Suprapubic skin (tissue), 4 donors: ENCODE measurements around the gene CDK11B. TPM values are rescaled to one million over a fixed set of nuclear protein-coding genes. Genes with fewer than 3 reads are reported as not detected.

Source experiments
- DNase-seq, 2 donors: peaks; one replicate each; pipeline ENCODE4 v3.0.0-alpha.2; 2019; ENCODE audit warnings: low spot score in 2 of 2
- H3K27ac ChIP-seq: fragments of 200-600 bp; sonication (generic); one replicate; pipeline ENCODE4 v1.5.1; 2019
- H3K27me3 ChIP-seq: fragments of 200-600 bp; sonication (generic); one replicate; pipeline ENCODE4 v1.5.1; 2019
- H3K36me3 ChIP-seq: fragments of 200-600 bp; sonication (generic); one replicate; pipeline ENCODE4 v1.5.1; 2019
- H3K4me1 ChIP-seq: fragments of 200-600 bp; sonication (generic); one replicate; pipeline ENCODE4 v1.5.1; 2019
- H3K4me3 ChIP-seq: fragments of 200-600 bp; sonication (generic); one replicate; pipeline ENCODE4 v1.5.1; 2019; ENCODE audit warnings: mild to moderate bottlenecking
- H3K9me3 ChIP-seq: fragments of 200-600 bp; sonication (generic); one replicate; pipeline ENCODE4 v1.5.1; 2019
- CTCF ChIP-seq, 2 donors: fragments of 200-600 bp in 1 of 2; fragments of 450-650 bp in 1 of 2; sonication (generic) in 1 of 2; IDR thresholded peaks; one replicate each; pipeline ENCODE4 v1.5.1; 2016 to 2019; ENCODE audit warnings: antibody characterized with exemption in 2 of 2, mild to moderate bottlenecking in 1 of 2, moderate library complexity in 1 of 2
- EP300 ChIP-seq: sonication (generic); formaldehyde crosslinking; IDR thresholded peaks from one replicate; pipeline ENCODE4 v1.6.1; 2017; ENCODE audit warnings: antibody characterized with exemption
- POLR2A ChIP-seq, 2 donors: fragments of 450-650 bp; IDR thresholded peaks; one replicate each; pipeline ENCODE4 v1.6.1; 2017; ENCODE audit warnings: antibody characterized with exemption in 2 of 2, mild to moderate bottlenecking in 2 of 2, moderate library complexity in 2 of 2
- POLR2AphosphoS5 ChIP-seq, 3 donors: sonication (generic); formaldehyde crosslinking; IDR thresholded peaks; one replicate each; pipeline ENCODE4 v1.6.1; 2017; ENCODE audit warnings: antibody characterized with exemption in 3 of 3
- WGBS: methylation state at CpG from one replicate; pipeline ENCODE4 v1.1.5; 2018; 5-methylcytosine and 5-hydroxymethylcytosine counted together
- total RNA-seq, 4 donors: library from RNA; depleted of rRNA; stranded (reverse); fragments of >200 nt; gene quantifications; one replicate each; pipeline ENCODE4 v1.1.0, GENCODE V29; 2016

The CDK11B gene
- total RNA-seq, 4 donors from 2014 or later, result 18.1 to 28.6 (median 23.3) TPM

GRCh38 chr1:1631782-1632420 is 26.9 kb downstream of the CDK11B start, which contains the start of gene MMP23B:
TSS of gene MMP23B (plus strand) at chr1:1632173. CDS start at chr1:1632219, 46 bp downstream.
- Histone ChIP-seq H3K9me3 (no peaks in the 10 kb centered on the region), H3K4me3 (peak within 1 kb of the TSS; percentile 33), H3K36me3 (peaks cover 11% of the 10 kb centered on the region), H3K27ac (peak within 1 kb of the TSS; percentile 57), H3K4me1 (peaks cover 51% of the 10 kb centered on the region), H3K27me3 (peaks cover 30% of the 10 kb centered on the region)
- TF ChIP-seq EP300, result no peak
- TF ChIP-seq POLR2A (IDR thresholded peaks at IDR 0.05), result no peak
- TF ChIP-seq CTCF (IDR thresholded peaks at IDR 0.05), result no peak
- TF ChIP-seq POLR2AphosphoS5 (IDR thresholded peaks at IDR 0.05), result no peak
- peak in 1 of 2 donors; percentile 73 for DNase-seq
- WGBS, result 0% methylated on average over 2 of the region's 48 CpGs

GRCh38 chr1:1630965-1631781 is 27.6 kb downstream of the CDK11B start:
- Histone ChIP-seq H3K27me3 (peaks cover 30% of the 10 kb centered on the region), H3K36me3 (peaks cover 4% of the 10 kb centered on the region), H3K4me3 (peak overlapping the region; percentile 33), H3K9me3 (no peaks in the 10 kb centered on the region), H3K4me1 (peaks cover 58% of the 10 kb centered on the region), H3K27ac (peak overlapping the region; percentile 57)
- peak in 1 of 2 donors; percentile 83 for DNase-seq
- TF ChIP-seq CTCF (IDR thresholded peaks at IDR 0.05), result no peak
- no peak for TF ChIP-seq POLR2A (IDR thresholded peaks at IDR 0.05)
- TF ChIP-seq POLR2AphosphoS5 (IDR thresholded peaks at IDR 0.05), result no peak
- TF ChIP-seq EP300, result no peak
- WGBS, result 7% methylated on average over 25 of the region's 79 CpGs

GRCh38 chr1:1630191-1630964 is 28.4 kb downstream of the CDK11B start:
- Histone ChIP-seq H3K27me3 (peaks cover 30% of the 10 kb centered on the region), H3K9me3 (no peaks in the 10 kb centered on the region), H3K4me1 (peaks cover 59% of the 10 kb centered on the region), H3K27ac (peak overlapping the region; percentile 57), H3K36me3 (peaks cover 4% of the 10 kb centered on the region), H3K4me3 (peak overlapping the region; percentile 33)
- peak; percentile 87 to 91 for DNase-seq
- TF ChIP-seq CTCF (IDR thresholded peaks at IDR 0.05), result no peak
- TF ChIP-seq POLR2A (IDR thresholded peaks at IDR 0.05), result peak in 1 of 2 donors; percentile 44
- 17% methylated on average over 6 of the region's 81 CpGs for whole genome bisulfite sequencing

GRCh38 chr1:1629430-1630190 is 29.2 kb downstream of the CDK11B start:
- peaks cover 30% of the 10 kb centered on the region for H3K27me3 ChIP-seq
- H3K4me1 ChIP-seq, result peaks cover 59% of the 10 kb centered on the region
- WGBS, result 52% methylated on average over 8 of the region's 48 CpGs
- peak in 1 of 2 donors; percentile 79 for DNase-seq
- peak overlapping the region; percentile 24 for H3K27ac ChIP-seq
- no peak for TF ChIP-seq EP300
- no peak for TF ChIP-seq POLR2A (IDR thresholded peaks at IDR 0.05)
- no peak for TF ChIP-seq CTCF (IDR thresholded peaks at IDR 0.05)
- no peak for TF ChIP-seq POLR2AphosphoS5 (IDR thresholded peaks at IDR 0.05)
- peak overlapping the region; percentile 49 for H3K4me3 ChIP-seq
- H3K9me3 ChIP-seq, result no peaks in the 10 kb centered on the region
- peaks cover 4% of the 10 kb centered on the region for H3K36me3 ChIP-seq
